Renal cortical epithelial cell (primary cell): ENCODE data around the gene LYSMD2. TPM values are rescaled to one million over a fixed set of nuclear protein-coding genes. Genes with fewer than 3 reads are reported as not detected.

ENCODE experiments used
- DNase-seq: peaks from one replicate; pipeline ENCODE4 v3.0.0-alpha.2; 2011; ENCODE audit warnings: low read depth
- total RNA-seq: library from RNA; depleted of rRNA; stranded (reverse); fragments of >200 nt; gene quantifications from 2 replicates; pipeline ENCODE4 v1.2.3, GENCODE V29; 2014

The LYSMD2 gene
- total RNA-seq, 1 donor from 2014 or later: 7.5 TPM

- no peak for DNase-seq
These were observed 14.5 kb upstream of the LYSMD2 start for GRCh38 chr15:51751697-51752683.

GRCh38 chr15:51750792-51751696 lies 13.6 kb upstream of the LYSMD2 start, which contains the start of gene TMOD2:
TMOD2 (plus strand) TSS chr15:51751597; CDS start chr15:51766442, 14,845 bp downstream.
- no peak for DNase-seq

GRCh38 chr15:51750186-51750585 lies 12.7 kb upstream of the LYSMD2 start:
- no peak for DNase-seq

- no peak for DNase-seq
These were observed 11.9 kb upstream of the LYSMD2 start for GRCh38 chr15:51749307-51749706.

- no peak for DNase-seq
These were observed 1.7 kb upstream of the LYSMD2 start for GRCh38 chr15:51739061-51739712.

- no peak for DNase-seq
These were observed 1.1 kb upstream of the LYSMD2 start for GRCh38 chr15:51738553-51738952.

GRCh38 chr15:51736751-51737521 lies 519 bp downstream of the LYSMD2 start:
- peak; percentile 21 for DNase-seq

- no peak for DNase-seq
These were observed 1.4 kb downstream of the LYSMD2 start for GRCh38 chr15:51736069-51736468.

- no peak for DNase-seq
These were observed 2.0 kb downstream of the LYSMD2 start for GRCh38 chr15:51735228-51736010.

GRCh38 chr15:51732646-51733045 lies 4.8 kb downstream of the LYSMD2 start:
- no peak for DNase-seq

GRCh38 chr15:51731549-51732267 lies 5.7 kb downstream of the LYSMD2 start:
- DNase-seq: peak; percentile 64

GRCh38 chr15:51727141-51727897 lies 10.1 kb downstream of the LYSMD2 start:
- peak; percentile 24 for DNase-seq

- peak; percentile 88 for DNase-seq
These were observed 11.0 kb downstream of the LYSMD2 start for GRCh38 chr15:51726302-51727073.

- DNase-seq: no peak
These were observed 12.8 kb downstream of the LYSMD2 start for GRCh38 chr15:51724673-51725072.

GRCh38 chr15:51724199-51724598 lies 13.3 kb downstream of the LYSMD2 start:
- no peak for DNase-seq

GRCh38 chr15:51721199-51721960 lies 16.1 kb downstream of the LYSMD2 start:
- DNase-seq: no peak
